Measurements from ENCODE around the gene FAM168A.

DNA sequence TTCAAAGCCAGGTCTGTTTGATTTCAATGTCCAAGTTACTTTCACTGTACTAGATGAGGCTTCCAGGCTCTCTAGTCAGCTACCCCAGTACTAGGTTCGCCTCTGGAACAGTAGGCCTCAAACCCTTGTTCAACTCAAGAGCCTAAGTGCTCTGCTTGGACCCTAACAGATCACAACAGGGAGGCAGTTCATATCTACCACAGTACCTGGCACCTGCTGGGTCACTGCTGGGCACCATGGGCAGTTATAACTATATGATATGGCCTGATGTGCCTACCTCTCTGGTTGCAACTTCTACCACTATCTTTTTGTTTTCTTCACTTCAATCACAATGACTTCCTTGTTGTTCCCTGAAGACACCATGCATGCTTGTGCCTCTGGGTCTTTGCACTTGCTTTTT lies 124.7 kb downstream of the FAM168A start:
- TF ChIP-seq, protein P1, sequence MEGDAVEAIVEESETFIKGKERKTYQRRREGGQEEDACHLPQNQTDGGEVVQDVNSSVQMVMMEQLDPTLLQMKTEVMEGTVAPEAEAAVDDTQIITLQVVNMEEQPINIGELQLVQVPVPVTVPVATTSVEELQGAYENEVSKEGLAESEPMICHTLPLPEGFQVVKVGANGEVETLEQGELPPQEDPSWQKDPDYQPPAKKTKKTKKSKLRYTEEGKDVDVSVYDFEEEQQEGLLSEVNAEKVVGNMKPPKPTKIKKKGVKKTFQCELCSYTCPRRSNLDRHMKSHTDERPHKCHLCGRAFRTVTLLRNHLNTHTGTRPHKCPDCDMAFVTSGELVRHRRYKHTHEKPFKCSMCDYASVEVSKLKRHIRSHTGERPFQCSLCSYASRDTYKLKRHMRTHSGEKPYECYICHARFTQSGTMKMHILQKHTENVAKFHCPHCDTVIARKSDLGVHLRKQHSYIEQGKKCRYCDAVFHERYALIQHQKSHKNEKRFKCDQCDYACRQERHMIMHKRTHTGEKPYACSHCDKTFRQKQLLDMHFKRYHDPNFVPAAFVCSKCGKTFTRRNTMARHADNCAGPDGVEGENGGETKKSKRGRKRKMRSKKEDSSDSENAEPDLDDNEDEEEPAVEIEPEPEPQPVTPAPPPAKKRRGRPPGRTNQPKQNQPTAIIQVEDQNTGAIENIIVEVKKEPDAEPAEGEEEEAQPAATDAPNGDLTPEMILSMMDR (IDR thresholded peaks at IDR 0.05): no peak
- no peak for TF ChIP-seq POLR2A (IDR thresholded peaks at IDR 0.05)

Data from lower leg skin (tissue), 3 donors.